ENCODE results near the gene STRBP. TPM values are rescaled to one million over a fixed set of nuclear protein-coding genes. Genes with fewer than 3 reads are reported as not detected.

STRBP gene
- total RNA-seq, 1 experiment from 2014 or later, result 74.0 TPM

DNA sequence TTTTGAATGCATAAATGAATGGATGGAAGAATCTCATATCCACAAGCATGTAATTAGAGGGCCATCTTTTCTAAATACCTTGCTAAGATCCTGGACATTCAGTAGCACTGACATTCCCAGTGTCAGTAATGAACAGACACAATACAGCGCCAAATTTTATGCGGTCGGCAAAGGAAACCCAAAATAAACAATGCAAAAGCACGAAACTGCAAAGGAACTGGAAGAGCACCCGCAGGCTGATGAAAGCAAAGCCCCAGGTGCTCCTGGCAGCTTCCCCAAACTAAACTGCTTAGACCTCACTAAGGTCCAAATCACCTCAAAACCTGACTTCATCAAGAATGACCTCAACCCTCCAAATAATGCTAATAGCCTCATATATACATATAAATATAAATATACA, 133.0 kb downstream of the STRBP start:
- Mint-ChIP-seq H3K9me3 (no peaks in the 10 kb centered on the region), H3K36me3 (ENCODE audit: insufficient read depth in 1 of 3, low read depth in 3 of 3) (peaks cover 11 to 26% (median 12%) of the 10 kb centered on the region in 3 experiments; a peak in 6 of 7 replicates), H3K4me3 (no peak overlapping the region), H3K4me1 (no peaks in the 10 kb centered on the region), H3K27me3 (ENCODE audit: low read depth) (no peaks in the 10 kb centered on the region), H3K27ac (no peak overlapping the region; a peak in 1 of 7 replicates)
- Histone ChIP-seq H4K20me1 (ENCODE audit: control insufficient read depth, insufficient read depth, insufficient read length) (no peaks in the 10 kb centered on the region), H3K23me2 (ENCODE audit: insufficient read length, low read depth, low read length, poor library complexity, severe bottlenecking) (no peaks in the 10 kb centered on the region), H4K5ac (ENCODE audit: insufficient read length, low read depth, low read length) (no peak overlapping the region), H2BK15ac (ENCODE audit: low read depth, low read length) (no peak overlapping the region), H3K79me1 (ENCODE audit: insufficient read depth, low read depth, low read length, poor library complexity, severe bottlenecking) (no peaks in the 10 kb centered on the region), H3K79me2 (ENCODE audit: insufficient read depth, low read length) (no peaks in the 10 kb centered on the region), H2BK20ac (ENCODE audit: low read depth, low read length, poor library complexity, severe bottlenecking) (no peak overlapping the region), H3K4ac (ENCODE audit: low read depth, low read length) (no peak overlapping the region), H2AK5ac (ENCODE audit: insufficient read length, low read length) (no peak overlapping the region), H2BK120ac (ENCODE audit: low read depth, low read length, poor library complexity, severe bottlenecking) (no peak overlapping the region), H3K9me3 (ENCODE audit: control insufficient read depth, low read depth, low read length) (no peaks in the 10 kb centered on the region), H4K91ac (ENCODE audit: insufficient read length, low read depth, low read length) (no peak overlapping the region), H3K18ac (ENCODE audit: insufficient read length, low read depth, low read length) (no peak overlapping the region), H4K8ac (replicated peaks; ENCODE audit: insufficient read length, low read depth, low read length) (no peak overlapping the region), H3K56ac (ENCODE audit: insufficient read length, low read depth, low read length) (no peak overlapping the region), H2AFZ (ENCODE audit: low read length) (no peak overlapping the region), H2BK12ac (ENCODE audit: insufficient read length, low read depth, low read length) (no peak overlapping the region), H3K27ac (ENCODE audit: insufficient read length, low read depth, low read length) (no peak overlapping the region), H3K14ac (ENCODE audit: insufficient read depth, low read length) (no peak overlapping the region), H3K9ac (ENCODE audit: extremely low read depth, insufficient read length, low read length) (no peak overlapping the region), H2BK5ac (ENCODE audit: insufficient read length, low read length) (no peak overlapping the region), H3K4me1 (ENCODE audit: insufficient read depth, low read length) (no peaks in the 10 kb centered on the region), H3K27me3 (ENCODE audit: insufficient read depth, low read length) (no peaks in the 10 kb centered on the region), H3K4me2 (ENCODE audit: insufficient read depth, insufficient read length, low read length) (no peak overlapping the region), H3K23ac (ENCODE audit: insufficient read length, low read depth, low read length) (no peak overlapping the region), H3T11ph (ENCODE audit: low read length) (no peak overlapping the region)
- DNase-seq, result no peak
- TF ChIP-seq, protein P1, sequence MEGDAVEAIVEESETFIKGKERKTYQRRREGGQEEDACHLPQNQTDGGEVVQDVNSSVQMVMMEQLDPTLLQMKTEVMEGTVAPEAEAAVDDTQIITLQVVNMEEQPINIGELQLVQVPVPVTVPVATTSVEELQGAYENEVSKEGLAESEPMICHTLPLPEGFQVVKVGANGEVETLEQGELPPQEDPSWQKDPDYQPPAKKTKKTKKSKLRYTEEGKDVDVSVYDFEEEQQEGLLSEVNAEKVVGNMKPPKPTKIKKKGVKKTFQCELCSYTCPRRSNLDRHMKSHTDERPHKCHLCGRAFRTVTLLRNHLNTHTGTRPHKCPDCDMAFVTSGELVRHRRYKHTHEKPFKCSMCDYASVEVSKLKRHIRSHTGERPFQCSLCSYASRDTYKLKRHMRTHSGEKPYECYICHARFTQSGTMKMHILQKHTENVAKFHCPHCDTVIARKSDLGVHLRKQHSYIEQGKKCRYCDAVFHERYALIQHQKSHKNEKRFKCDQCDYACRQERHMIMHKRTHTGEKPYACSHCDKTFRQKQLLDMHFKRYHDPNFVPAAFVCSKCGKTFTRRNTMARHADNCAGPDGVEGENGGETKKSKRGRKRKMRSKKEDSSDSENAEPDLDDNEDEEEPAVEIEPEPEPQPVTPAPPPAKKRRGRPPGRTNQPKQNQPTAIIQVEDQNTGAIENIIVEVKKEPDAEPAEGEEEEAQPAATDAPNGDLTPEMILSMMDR (conservative IDR thresholded peaks at IDR 0.05), result no peak
- no CpG with 5 or more reads among the region's 5 CpGs for WGBS (ENCODE audit: extremely low coverage, insufficient read length, low lambda C conversion rate)
